Keratinocyte (primary cell): ENCODE data around the gene SLC5A1. TPM values are rescaled to one million over a fixed set of nuclear protein-coding genes. Genes with fewer than 3 reads are reported as not detected.
"Not testable (repeated sequence)": the region's sequence is repeated elsewhere in the genome, so short reads cannot be mapped to it uniquely, and the experiment has no call there.

Source experiments
- DNase-seq: peaks from one replicate; pipeline ENCODE4 v3.0.0-alpha.2; 2011; ENCODE audit warnings: low read depth, missing footprints, low spot score
- FAIRE-seq: peaks from 2 replicates; lab custom pipeline; 2011; peaks lifted over from hg19 to GRCh38; lab: Jason Lieb, UNC
- H2AFZ ChIP-seq: 2 replicates; pipeline ENCODE4 v1.6.0; 2012; ENCODE audit warnings: low read length, control low read depth, inconsistent platforms; ENCODE audit not compliant: control insufficient read depth
- H3K27ac ChIP-seq: 2 replicates; pipeline ENCODE4 v1.5.1; 2011; ENCODE audit warnings: low read length; ENCODE audit not compliant: control insufficient read depth, insufficient read depth
- H3K27me3 ChIP-seq: 3 replicates; pipeline ENCODE4 v1.6.0; 2011; ENCODE audit warnings: low read length; ENCODE audit not compliant: control insufficient read depth, insufficient read depth; ENCODE audit errors: extremely low read depth
- H3K36me3 ChIP-seq, 2 experiments: 2 replicates in 1 of 2; 3 replicates in 1 of 2; pipeline ENCODE4 v1.5.1; 2011; ENCODE audit warnings: low read length in 2 of 2, mild to moderate bottlenecking in 1 of 2; ENCODE audit not compliant: control insufficient read depth in 2 of 2, insufficient read depth in 2 of 2; ENCODE audit errors: extremely low read depth in 1 of 2
- H3K4me1 ChIP-seq: 3 replicates; pipeline ENCODE4 v1.5.1; 2011; ENCODE audit warnings: low read length; ENCODE audit not compliant: control insufficient read depth, insufficient read depth; ENCODE audit errors: extremely low read depth
- H3K4me2 ChIP-seq: 3 replicates; pipeline ENCODE4 v1.6.0; 2011; ENCODE audit warnings: low read depth, low read length; ENCODE audit not compliant: control insufficient read depth, insufficient read depth; ENCODE audit errors: extremely low read depth
- H3K4me3 ChIP-seq, 3 experiments: fragments of 200-600 bp in 1 of 3; sonication (generic) in 1 of 3; 2 replicates in 2 of 3; 3 replicates in 1 of 3; pipeline ENCODE4 v1.5.1; 2011 to 2016; ENCODE audit warnings: low read length in 3 of 3, mild to moderate bottlenecking in 3 of 3, control low read depth in 2 of 3, inconsistent platforms in 1 of 3, low read depth in 1 of 3, mixed read lengths in 1 of 3, mixed run types in 1 of 3, moderate library complexity in 1 of 3; ENCODE audit not compliant: control insufficient read depth in 2 of 3, insufficient read depth in 2 of 3; ENCODE audit errors: extremely low read depth in 1 of 3
- H3K79me2 ChIP-seq: 2 replicates; pipeline ENCODE4 v1.6.0; 2012; ENCODE audit warnings: low read length; ENCODE audit not compliant: control insufficient read depth, insufficient read depth
- H3K9ac ChIP-seq: 3 replicates; pipeline ENCODE4 v1.6.0; 2011; ENCODE audit warnings: low read length; ENCODE audit not compliant: control insufficient read depth, insufficient read depth; ENCODE audit errors: extremely low read depth
- H3K9me1 ChIP-seq: 3 replicates; pipeline ENCODE4 v1.6.0; 2011; ENCODE audit warnings: low read length; ENCODE audit not compliant: control insufficient read depth, insufficient read depth; ENCODE audit errors: extremely low read depth
- H3K9me3 ChIP-seq: 2 replicates; pipeline ENCODE4 v1.5.1; 2012; ENCODE audit warnings: low read depth, low read length; ENCODE audit not compliant: control insufficient read depth
- H4K20me1 ChIP-seq: 3 replicates; pipeline ENCODE4 v1.6.0; 2011; ENCODE audit warnings: low read length; ENCODE audit not compliant: control insufficient read depth, insufficient read depth; ENCODE audit errors: extremely low read depth
- CTCF ChIP-seq, 3 experiments: IDR thresholded peaks in 1 of 3; conservative IDR thresholded peaks in 1 of 3; optimal IDR thresholded peaks in 1 of 3; 2 replicates in 2 of 3; 3 replicates in 1 of 3; pipeline versions ENCODE3 to v1.5.1; 2011; ENCODE audit warnings: low read length in 3 of 3, mild to moderate bottlenecking in 3 of 3, moderate library complexity in 2 of 3, control low read depth in 1 of 3, inconsistent platforms in 1 of 3; ENCODE audit not compliant: insufficient read depth in 2 of 3; ENCODE audit errors: extremely low read depth in 1 of 3
- EZH2 ChIP-seq: IDR thresholded peaks from one replicate; pipeline ENCODE4 v1.6.1; 2012; ENCODE audit warnings: inconsistent platforms, mild to moderate bottlenecking, low read length, moderate library complexity
- dilution Hi-C: fragments of 300-500 bp; cut with MboI; formaldehyde crosslinking; loops from one replicate; pipeline ENCODE4 v1.7.0; 2020; ENCODE audit warnings: low sequenced_read_pairs; ENCODE audit not compliant: extremely low pct_ligation_motif_present
- polyA plus RNA-seq, 5 experiments: library from polyadenylated mRNA; depleted of rRNA in 3 of 5; stranded (reverse) in 3 of 5; stranded (forward) in 1 of 5; unstranded in 1 of 5; fragments of >200 nt; gene quantifications; 1 replicate in 1 of 5; 2 replicates in 3 of 5; 3 replicates in 1 of 5; pipeline versions ENCODE4 v1.2.1 to v1.2.3, GENCODE V29; 2011 to 2012; ENCODE audit warnings: missing spikeins in 2 of 5, low read depth in 1 of 5, low replicate concordance in 1 of 5

Gene SLC5A1
- polyA plus RNA-seq, 1 donor (not counting 4 experiments of a cell fraction or from before 2014, with no cell fraction given), result 2.0 TPM

GRCh38 chr22:32144496-32145274 lies 101.6 kb downstream of the SLC5A1 start:
- Histone ChIP-seq H3K79me2 (no peaks in the 10 kb centered on the region), H3K4me1 (no peaks in the 10 kb centered on the region), H3K9me1 (no peaks in the 10 kb centered on the region), H3K9me3 (no peaks in the 10 kb centered on the region), H3K27ac (no peak overlapping the region), H3K27me3 (no peaks in the 10 kb centered on the region), H3K4me3 (no peak overlapping the region), H2AFZ (no peak overlapping the region), H3K9ac (no peak overlapping the region), H3K36me3 (no peaks in the 10 kb centered on the region), H4K20me1 (no peaks in the 10 kb centered on the region), H3K4me2 (no peak overlapping the region)
- no peak for FAIRE-seq
- dilution Hi-C loops, result no loop called here
- no peak for TF ChIP-seq EZH2
- no peak for TF ChIP-seq CTCF (optimal IDR thresholded peaks at IDR 0.05 in 1 of 3, IDR thresholded peaks at IDR 0.05 in 1 of 3, conservative IDR thresholded peaks at IDR 0.05 in 1 of 3; ENCODE audit: extremely low read depth in 1 of 3, insufficient read depth in 2 of 3, low read length in 3 of 3)
- DNase-seq, result no peak

- not testable (repeated sequence) for FAIRE-seq
Measured at GRCh38 chr22:32147128-32147527, 104.1 kb downstream of the SLC5A1 start.

GRCh38 chr22:32148372-32148771 lies 105.3 kb downstream of the SLC5A1 start:
- H3K9me3 ChIP-seq, DNase-seq, H2AFZ ChIP-seq, FAIRE-seq, H3K4me2 ChIP-seq, H4K20me1 ChIP-seq, H3K27ac ChIP-seq, H3K27me3 ChIP-seq, H3K79me2 ChIP-seq, dilution Hi-C loops, H3K4me1 ChIP-seq, H3K4me3 ChIP-seq, H3K9me1 ChIP-seq, H3K9ac ChIP-seq, H3K36me3 ChIP-seq: not testable (repeated sequence)

More at GRCh38 chr22:32147128-32147527, 104.1 kb downstream of the SLC5A1 start:
- DNase-seq, H3K27me3 ChIP-seq, H3K27ac ChIP-seq, H3K4me2 ChIP-seq, H3K36me3 ChIP-seq, H4K20me1 ChIP-seq, H3K4me3 ChIP-seq, H2AFZ ChIP-seq, H3K79me2 ChIP-seq, H3K9ac ChIP-seq, H3K4me1 ChIP-seq, dilution Hi-C loops, H3K9me3 ChIP-seq, H3K9me1 ChIP-seq: not testable (repeated sequence)

GRCh38 chr22:32150647-32151046 lies 107.6 kb downstream of the SLC5A1 start:
- H3K9ac ChIP-seq, H4K20me1 ChIP-seq, H3K79me2 ChIP-seq, H3K4me3 ChIP-seq, FAIRE-seq, DNase-seq, H3K27ac ChIP-seq, H3K4me2 ChIP-seq, H3K9me3 ChIP-seq, H3K36me3 ChIP-seq, H2AFZ ChIP-seq, H3K9me1 ChIP-seq, H3K4me1 ChIP-seq, H3K27me3 ChIP-seq, dilution Hi-C loops: not testable (repeated sequence)
